ENCODE data around the gene PTGES2.

GRCh38 chr9:128116104-128117083 lies 11.1 kb downstream of the PTGES2 start:
- TF ChIP-seq CTCF (conservative IDR thresholded peaks at IDR 0.05) (no peak), ZFX (IDR thresholded peaks at IDR 0.05) (no peak)
